Sigmoid colon (tissue), 4 donors: ENCODE results near the gene PDCD1LG2.

Experiments
- CTCF ChIP-seq, 4 experiments: fragments of 450-650 bp in 3 of 4; fragments of 200-600 bp in 1 of 4; IDR thresholded peaks; one replicate each; pipeline ENCODE4 v1.5.1; 2016 to 2019; ENCODE audit warnings: antibody characterized with exemption in 4 of 4, mild to moderate bottlenecking in 3 of 4, moderate library complexity in 2 of 4
- EP300 ChIP-seq, 4 donors: sonication (generic); formaldehyde crosslinking; IDR thresholded peaks; one replicate each; pipeline ENCODE4 v1.6.1; 2017; ENCODE audit warnings: antibody characterized with exemption in 4 of 4
- POLR2A ChIP-seq, 2 donors: fragments of 450-650 bp; IDR thresholded peaks; one replicate each; pipeline ENCODE4 v1.6.1; 2016; ENCODE audit warnings: antibody characterized with exemption in 2 of 2, mild to moderate bottlenecking in 2 of 2, moderate library complexity in 2 of 2
- POLR2AphosphoS5 ChIP-seq, 4 donors: sonication (generic); formaldehyde crosslinking; IDR thresholded peaks; one replicate each; pipeline ENCODE4 v1.6.1; 2017; ENCODE audit warnings: antibody characterized with exemption in 4 of 4

GRCh38 chr9:5514617-5515260, 4.4 kb downstream of the PDCD1LG2 start:
- TF ChIP-seq CTCF (IDR thresholded peaks at IDR 0.05) (no peak), POLR2AphosphoS5 (IDR thresholded peaks at IDR 0.05) (no peak), POLR2A (IDR thresholded peaks at IDR 0.05) (no peak), EP300 (IDR thresholded peaks at IDR 0.05) (no peak)
